Liver (tissue), 9 donors: Measurements from ENCODE around the gene RTN4R. TPM values are rescaled to one million over a fixed set of nuclear protein-coding genes. Genes with fewer than 3 reads are reported as not detected.
A peak's percentile ranks its signal among the peaks of the same experiment; 100 is the strongest.
"Not testable (repeated sequence)": the region's sequence is repeated elsewhere in the genome, so short reads cannot be mapped to it uniquely, and the experiment has no call there.

Source experiments
- DNase-seq: peaks from one replicate; pipeline ENCODE4 v3.0.0-alpha.2; 2017; ENCODE audit warnings: low spot score
- H3K27ac ChIP-seq, 2 donors: one replicate each; pipeline ENCODE4 v1.7.0; 2013; ENCODE audit warnings: inconsistent platforms in 2 of 2, low read length in 2 of 2, control low read depth in 1 of 2, low read depth in 1 of 2, mild to moderate bottlenecking in 1 of 2
- H3K27me3 ChIP-seq, 4 donors: one replicate each; pipeline versions ENCODE4 v1.6.1 to v1.7.0; 2013; ENCODE audit warnings: low read length in 3 of 4, inconsistent platforms in 1 of 4, mild to moderate bottlenecking in 1 of 4, moderate library complexity in 1 of 4; ENCODE audit not compliant: control insufficient read depth in 4 of 4, insufficient read depth in 4 of 4
- H3K36me3 ChIP-seq, 4 donors: one replicate each; pipeline versions ENCODE4 v1.6.1 to v1.7.0; 2013; ENCODE audit warnings: low read length in 3 of 4, mild to moderate bottlenecking in 3 of 4, low read depth in 1 of 4, moderate library complexity in 1 of 4; ENCODE audit not compliant: control insufficient read depth in 4 of 4, insufficient read depth in 3 of 4
- H3K4me1 ChIP-seq, 4 donors: one replicate each; pipeline versions ENCODE4 v1.6.1 to v1.7.0; 2013; ENCODE audit warnings: low read length in 3 of 4, mild to moderate bottlenecking in 3 of 4, moderate library complexity in 1 of 4; ENCODE audit not compliant: control insufficient read depth in 4 of 4, insufficient read depth in 4 of 4
- H3K4me3 ChIP-seq, 3 donors: one replicate each; pipeline versions ENCODE4 v1.6.1 to v1.7.0; 2013; ENCODE audit warnings: low read length in 3 of 3, control low read depth in 1 of 3, low read depth in 1 of 3, mild to moderate bottlenecking in 1 of 3
- H3K9ac ChIP-seq, 2 donors: one replicate each; pipeline ENCODE4 v1.7.0; 2013; ENCODE audit warnings: low read length in 2 of 2, mild to moderate bottlenecking in 2 of 2, moderate library complexity in 2 of 2, control low read depth in 1 of 2, low read depth in 1 of 2
- H3K9me3 ChIP-seq, 4 donors: one replicate each; pipeline versions ENCODE4 v1.6.1 to v1.7.0; 2013; ENCODE audit warnings: low read length in 3 of 4; ENCODE audit not compliant: control insufficient read depth in 4 of 4
- FOXA1 ChIP-seq: IDR thresholded peaks from 2 replicates; pipeline ENCODE4 v1.6.1; 2016; ENCODE audit warnings: antibody characterized with exemption
- FOXA2 ChIP-seq: IDR thresholded peaks from 2 replicates; pipeline ENCODE4 v1.6.1; 2016; ENCODE audit warnings: antibody characterized with exemption
- GABPA ChIP-seq, 2 donors: IDR thresholded peaks in 1 of 2; conservative IDR thresholded peaks in 1 of 2; 2 replicates each; pipeline ENCODE4 v1.6.1; 2016; ENCODE audit warnings: antibody characterized with exemption in 2 of 2, mild to moderate bottlenecking in 1 of 2, moderate library complexity in 1 of 2
- HNF4A ChIP-seq, 2 donors: conservative IDR thresholded peaks; 2 replicates each; pipeline ENCODE4 v1.6.1; 2016; ENCODE audit warnings: antibody characterized with exemption in 2 of 2, mild to moderate bottlenecking in 2 of 2
- HNF4G ChIP-seq: IDR thresholded peaks from 2 replicates; pipeline ENCODE4 v1.6.1; 2016; ENCODE audit warnings: antibody characterized with exemption
- JUND ChIP-seq, 2 donors: IDR thresholded peaks; 2 replicates each; pipeline ENCODE4 v1.6.1; 2016; ENCODE audit warnings: antibody characterized with exemption in 2 of 2
- NR2F2 ChIP-seq: IDR thresholded peaks from 2 replicates; pipeline ENCODE4 v1.6.1; 2016; ENCODE audit warnings: antibody characterized with exemption
- RAD21 ChIP-seq, 2 donors: IDR thresholded peaks; 2 replicates each; pipeline ENCODE4 v1.6.1; 2016; ENCODE audit warnings: antibody characterized with exemption in 2 of 2, mild to moderate bottlenecking in 2 of 2
- RXRA ChIP-seq, 2 donors: IDR thresholded peaks; 2 replicates each; pipeline ENCODE4 v1.6.1; 2017 to 2018; ENCODE audit warnings: antibody characterized with exemption in 2 of 2, mild to moderate bottlenecking in 1 of 2
- SP1 ChIP-seq: IDR thresholded peaks from 2 replicates; pipeline ENCODE4 v1.6.1; 2018; ENCODE audit warnings: antibody characterized with exemption, mild to moderate bottlenecking
- TAF1 ChIP-seq: conservative IDR thresholded peaks from 2 replicates; pipeline ENCODE4 v1.6.1; 2016; ENCODE audit warnings: antibody characterized with exemption, mild to moderate bottlenecking
- YY1 ChIP-seq: IDR thresholded peaks from 2 replicates; pipeline ENCODE4 v1.6.1; 2016; ENCODE audit warnings: antibody characterized with exemption, mild to moderate bottlenecking
- WGBS: extraction: QIAGEN DNeasy Blood & Tissue Kit; methylation state at CpG from one replicate; pipeline ENCODE4 v1.1.7; 2013; 5-methylcytosine and 5-hydroxymethylcytosine counted together
- polyA plus RNA-seq, 2 donors: library from polyadenylated mRNA; stranded (reverse) in 1 of 2; unstranded in 1 of 2; fragments of 200-250 nt in 1 of 2; fragments of >200 nt in 1 of 2; fragmentation: Nextera tagmentation in 1 of 2; extraction: Ambion mirVana in 1 of 2; gene quantifications; one replicate each; pipeline versions ENCODE4 v1.2.1 to v1.2.3, GENCODE V29; 2013 to 2015
- total RNA-seq, 2 donors: library from RNA; depleted of rRNA; stranded (reverse); fragments of >200 nt; gene quantifications; one replicate each; pipeline ENCODE4 v1.2.3, GENCODE V29; 2014
- TF ChIP-seq, protein P1 (sequence below): fragments of 150-350 bp; IDR thresholded peaks from 2 replicates; pipeline ENCODE4 v1.5.1; 2017; ENCODE audit warnings: improper control_type of control experiment, low read depth, low read length; ENCODE audit not compliant: missing input control
- TF ChIP-seq, protein P2 (sequence below): IDR thresholded peaks from 2 replicates; pipeline ENCODE4 v1.6.1; 2016; ENCODE audit warnings: antibody characterized with exemption
- donor health status: healthy.
- donor health status: healthy.
- donor health status: healthy.
- donor health status: healthy.
- donor health status: healthy.

RTN4R gene
- total and polyA plus RNA-seq, 4 donors = 0.33 to 10.4 (median 1.1) TPM

DNA sequence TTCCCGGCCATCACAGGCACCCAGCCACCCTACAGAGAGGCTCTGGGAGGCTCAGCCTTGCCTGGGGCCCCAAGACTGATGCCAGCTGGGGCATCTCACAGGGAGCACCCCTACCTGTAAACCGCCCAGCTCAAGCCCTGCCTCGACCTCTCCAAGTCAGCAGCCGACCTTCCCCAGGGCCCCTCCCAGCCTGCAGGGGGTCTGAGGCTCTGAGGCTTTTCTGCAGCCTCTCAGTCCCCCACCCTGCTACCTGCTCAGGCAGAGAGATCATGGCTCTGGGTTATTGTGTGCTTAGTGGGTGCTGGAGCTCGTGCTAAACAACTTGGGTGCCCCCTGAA is 23.1 kb upstream of the RTN4R start (continued):
- TF ChIP-seq TAF1 = no peak
- TF ChIP-seq HNF4G = no peak
- no peak for TF ChIP-seq FOXA2

DNA sequence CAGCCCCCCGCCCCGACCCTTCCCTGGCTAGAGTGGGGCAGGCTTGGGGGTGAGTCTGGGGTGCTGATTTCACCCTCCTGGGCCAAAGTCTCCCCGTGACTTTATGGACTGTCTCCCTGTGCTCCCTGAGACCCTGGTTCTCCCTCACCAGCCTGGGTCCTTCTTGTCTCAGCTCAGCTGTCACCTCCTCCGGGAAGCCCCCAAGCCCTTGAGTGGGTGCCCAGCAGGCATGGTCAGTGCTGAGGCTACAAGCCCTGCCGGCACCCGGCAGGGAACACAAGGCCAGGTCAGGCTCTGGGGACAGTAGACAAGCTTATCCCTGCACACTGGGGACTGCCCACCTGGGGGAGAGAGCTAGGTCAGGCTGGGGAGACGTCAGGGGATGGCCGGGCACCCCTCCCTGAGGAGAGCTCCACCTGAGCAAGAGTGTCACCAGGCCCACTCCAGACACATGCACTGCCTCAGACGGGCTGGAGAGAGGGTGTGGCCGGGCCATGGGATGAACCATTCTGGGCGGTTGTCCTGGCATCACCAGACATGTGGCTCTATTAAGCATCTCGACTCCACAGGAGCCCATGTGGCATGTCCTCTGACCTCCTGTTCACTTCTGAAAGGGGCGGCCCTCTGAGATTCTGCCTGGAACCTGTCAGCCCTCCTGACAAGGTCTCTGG is 22.6 kb upstream of the RTN4R start:
- Histone ChIP-seq H3K9me3 (no peaks in the 10 kb centered on the region), H3K4me1 (peaks cover 12 to 42% (median 25%) of the 10 kb centered on the region in 4 donors), H3K36me3 (no peaks in the 10 kb centered on the region), H3K9ac (no peak overlapping the region), H3K27me3 (no peaks in the 10 kb centered on the region), H3K27ac (no peak overlapping the region), H3K4me3 (no peak overlapping the region)
- WGBS = 86% methylated on average over 13 of the region's 13 CpGs
- TF ChIP-seq, protein P1, sequence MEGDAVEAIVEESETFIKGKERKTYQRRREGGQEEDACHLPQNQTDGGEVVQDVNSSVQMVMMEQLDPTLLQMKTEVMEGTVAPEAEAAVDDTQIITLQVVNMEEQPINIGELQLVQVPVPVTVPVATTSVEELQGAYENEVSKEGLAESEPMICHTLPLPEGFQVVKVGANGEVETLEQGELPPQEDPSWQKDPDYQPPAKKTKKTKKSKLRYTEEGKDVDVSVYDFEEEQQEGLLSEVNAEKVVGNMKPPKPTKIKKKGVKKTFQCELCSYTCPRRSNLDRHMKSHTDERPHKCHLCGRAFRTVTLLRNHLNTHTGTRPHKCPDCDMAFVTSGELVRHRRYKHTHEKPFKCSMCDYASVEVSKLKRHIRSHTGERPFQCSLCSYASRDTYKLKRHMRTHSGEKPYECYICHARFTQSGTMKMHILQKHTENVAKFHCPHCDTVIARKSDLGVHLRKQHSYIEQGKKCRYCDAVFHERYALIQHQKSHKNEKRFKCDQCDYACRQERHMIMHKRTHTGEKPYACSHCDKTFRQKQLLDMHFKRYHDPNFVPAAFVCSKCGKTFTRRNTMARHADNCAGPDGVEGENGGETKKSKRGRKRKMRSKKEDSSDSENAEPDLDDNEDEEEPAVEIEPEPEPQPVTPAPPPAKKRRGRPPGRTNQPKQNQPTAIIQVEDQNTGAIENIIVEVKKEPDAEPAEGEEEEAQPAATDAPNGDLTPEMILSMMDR = no peak
- TF ChIP-seq YY1 (no peak), NR2F2 (no peak), SP1 (no peak), GABPA (IDR thresholded peaks at IDR 0.05 in 1 of 2, conservative IDR thresholded peaks at IDR 0.05 in 1 of 2) (no peak), RXRA (IDR thresholded peaks at IDR 0.05) (peak in 1 of 2 donors; percentile 24), FOXA1 (no peak)
- TF ChIP-seq, protein P2, sequence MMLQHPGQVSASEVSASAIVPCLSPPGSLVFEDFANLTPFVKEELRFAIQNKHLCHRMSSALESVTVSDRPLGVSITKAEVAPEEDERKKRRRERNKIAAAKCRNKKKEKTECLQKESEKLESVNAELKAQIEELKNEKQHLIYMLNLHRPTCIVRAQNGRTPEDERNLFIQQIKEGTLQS = no peak
- DNase-seq = no peak

DNA sequence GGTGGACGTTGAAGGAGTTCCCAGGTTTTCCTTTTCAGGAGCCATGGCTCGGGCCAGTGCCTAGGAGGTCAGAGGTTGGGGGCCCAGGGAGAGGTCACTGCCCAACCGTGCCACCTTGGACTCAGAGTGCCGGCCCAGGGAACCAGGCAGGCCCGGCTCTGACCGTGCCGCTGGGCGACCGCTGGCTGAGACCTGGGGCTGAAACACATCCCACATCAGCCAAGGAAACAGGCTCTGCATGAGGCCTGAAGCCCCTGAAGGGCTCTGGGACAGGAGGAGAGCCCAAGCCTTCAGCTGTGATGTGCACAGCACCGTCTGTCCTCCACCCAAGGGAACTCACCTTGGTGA is 21.9 kb upstream of the RTN4R start:
- no peak overlapping the region for H3K27ac ChIP-seq
- DNase-seq = no peak

DNA sequence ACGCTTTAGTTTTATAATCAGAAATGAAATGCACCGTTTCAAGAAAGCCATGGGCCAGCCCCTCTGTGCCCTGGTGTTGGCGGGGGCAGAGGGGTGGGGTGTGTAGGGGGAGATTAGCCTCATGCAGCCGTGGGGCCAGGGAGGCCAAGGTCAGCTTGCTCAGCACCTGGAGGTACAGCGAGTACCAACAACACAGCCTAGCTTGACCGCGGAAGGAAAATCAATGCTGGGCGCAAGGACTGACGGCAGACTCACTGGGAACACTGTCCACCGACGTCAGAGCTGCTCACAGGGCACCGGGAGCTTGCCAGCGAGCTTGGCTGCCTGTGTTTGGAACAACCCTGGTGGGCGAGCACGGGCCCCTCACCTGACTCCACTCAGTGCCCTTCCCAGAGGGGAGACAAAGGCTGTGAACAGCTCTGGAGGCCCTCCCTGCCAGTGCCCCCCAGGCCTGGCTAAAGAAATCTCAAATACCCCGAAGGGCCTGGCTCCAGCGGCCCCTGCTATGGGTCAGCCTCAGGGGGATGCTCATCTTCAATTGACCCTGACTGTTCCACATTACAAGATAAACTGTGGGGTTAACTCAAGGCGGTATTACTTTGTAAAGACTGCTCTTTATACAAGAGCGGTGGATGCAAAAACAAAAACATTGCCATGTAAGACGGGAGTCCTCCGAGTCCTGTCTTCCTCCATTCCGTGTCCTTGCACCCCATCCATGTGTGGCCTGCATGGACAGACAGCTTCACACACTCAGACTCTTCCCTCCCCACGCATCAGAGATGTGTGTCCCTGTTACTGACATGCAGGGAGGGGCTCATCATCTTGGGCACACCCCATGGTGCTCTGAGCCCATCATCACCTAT is 21.3 kb upstream of the RTN4R start:
- H3K27me3 ChIP-seq, H3K4me3 ChIP-seq, H3K36me3 ChIP-seq, DNase-seq, H3K9me3 ChIP-seq: not testable (repeated sequence)
- H3K9ac ChIP-seq = peak overlapping the region in 1 of 2 donors; percentile 47
- 53% methylated on average over 22 of the region's 23 CpGs for WGBS
- peaks cover 12 to 42% (median 25%) of the 10 kb centered on the region in 4 donors for H3K4me1 ChIP-seq
- TF ChIP-seq YY1 (peak; percentile 61), RAD21 (IDR thresholded peaks at IDR 0.05) (peak in 1 of 2 donors; percentile 19), HNF4A (conservative IDR thresholded peaks at IDR 0.05) (peak; percentile 67 to 76), RXRA (IDR thresholded peaks at IDR 0.05) (peak; percentile 87 to 92), SP1 (peak; percentile 81), NR2F2 (peak; percentile 69), JUND (IDR thresholded peaks at IDR 0.05) (peak in 1 of 2 donors; percentile 21)
- H3K27ac ChIP-seq = peak overlapping the region; percentile 73 to 75

More for the DNA sequence above, 21.9 kb upstream of the RTN4R start:
- Histone ChIP-seq H3K9ac (no peak overlapping the region), H3K27me3 (no peaks in the 10 kb centered on the region), H3K36me3 (no peaks in the 10 kb centered on the region), H3K9me3 (no peaks in the 10 kb centered on the region), H3K4me3 (no peak overlapping the region), H3K4me1 (peaks cover 12 to 42% (median 25%) of the 10 kb centered on the region in 4 donors)
- TF ChIP-seq YY1 (no peak), HNF4A (conservative IDR thresholded peaks at IDR 0.05) (peak in 1 of 2 donors; percentile 52)
- WGBS = 49% methylated on average over 10 of the region's 10 CpGs
